HG02571 (cell line): ENCODE results near the gene B3GAT1.

Source experiments
- ATAC-seq: cut with Tn5 transposase; IDR thresholded peaks from one replicate; pipeline ENCODE4 v1.9.1; 2021; ENCODE audit warnings: mild to moderate bottlenecking, moderate library complexity; ENCODE audit not compliant: unreplicated experiment

B3GAT1 gene

DNA sequence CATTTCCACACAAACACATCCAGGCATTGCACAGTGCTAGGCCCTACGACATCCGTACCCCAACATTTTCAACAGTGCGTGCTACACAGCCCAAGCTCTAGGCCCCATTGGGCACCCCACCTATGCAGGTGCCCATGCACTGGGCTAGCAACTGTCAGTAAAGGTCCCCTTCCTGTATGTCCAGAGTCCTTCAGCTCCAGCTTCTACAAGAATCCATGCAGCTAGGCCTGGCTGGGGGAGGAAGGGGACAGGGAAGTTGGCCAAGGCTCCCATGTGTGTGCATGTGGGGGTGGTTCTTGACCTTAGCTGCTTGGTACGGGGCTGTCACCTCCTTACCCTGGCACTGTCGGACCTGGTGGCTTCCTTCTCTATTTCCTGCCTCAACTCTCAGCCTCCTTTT is 1.3 kb downstream of the B3GAT1 start:
- ATAC-seq: no peak

DNA sequence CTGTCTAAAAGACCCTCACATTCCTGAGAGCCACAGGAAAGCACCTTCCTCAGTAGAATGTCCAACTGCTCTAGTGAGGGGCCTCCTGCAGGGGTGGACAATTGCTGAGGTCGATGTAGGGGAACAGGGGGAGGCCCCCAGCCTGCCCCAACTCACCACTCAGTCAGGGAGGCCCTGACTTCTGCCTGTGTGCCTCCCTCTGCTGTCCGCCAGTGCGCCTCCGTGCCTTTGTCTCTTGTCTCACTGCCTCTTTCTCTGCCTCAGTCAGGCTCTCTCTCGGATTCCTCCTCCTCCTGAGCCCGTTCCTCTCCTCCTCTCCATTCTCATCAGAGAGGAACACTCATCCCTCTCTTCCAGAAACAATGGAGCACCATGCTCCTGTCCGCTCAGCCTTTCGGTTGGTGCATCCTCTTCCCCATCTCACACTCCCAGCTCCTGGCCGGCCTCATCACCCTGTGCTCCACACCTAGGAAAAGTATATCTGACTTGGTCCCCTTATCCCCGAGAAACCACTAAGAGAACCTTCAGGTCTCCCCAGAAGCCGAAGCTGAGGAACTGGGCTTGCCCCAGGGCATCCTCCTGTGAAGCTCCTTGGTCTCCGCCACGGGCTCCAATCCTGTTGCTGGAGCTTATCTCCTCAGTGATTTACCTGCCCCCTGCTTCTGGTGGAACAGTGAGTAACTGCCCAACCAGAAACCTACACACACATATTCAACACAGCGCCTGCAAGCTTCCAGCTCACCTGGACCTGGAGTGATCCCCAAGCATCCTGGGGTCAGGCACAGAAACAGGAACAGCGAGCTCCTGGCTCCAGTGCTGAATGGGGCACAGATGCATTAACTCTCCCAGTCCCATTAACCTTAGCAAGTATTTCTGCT is 2.3 kb downstream of the B3GAT1 start:
- no peak for ATAC-seq

DNA sequence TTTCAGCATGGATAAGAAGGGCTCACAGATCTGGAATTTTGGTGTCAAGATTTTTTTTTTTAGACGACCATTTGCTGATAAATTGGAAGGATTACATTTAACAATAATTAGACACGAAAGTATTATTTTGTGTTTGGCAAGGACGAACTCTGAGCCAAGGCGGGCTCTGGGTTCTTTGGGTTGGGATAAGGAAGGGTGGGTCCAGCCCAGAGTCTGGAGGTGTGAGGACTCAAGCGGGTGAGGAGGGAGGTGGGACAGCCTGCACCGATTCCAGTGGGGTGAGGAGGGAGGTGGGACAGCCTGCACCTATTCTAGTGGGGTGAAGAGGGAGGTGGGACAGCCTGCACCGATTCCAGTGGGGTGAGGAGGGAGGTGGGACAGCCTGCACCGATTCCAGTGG is 4.1 kb downstream of the B3GAT1 start:
- ATAC-seq: no peak

DNA sequence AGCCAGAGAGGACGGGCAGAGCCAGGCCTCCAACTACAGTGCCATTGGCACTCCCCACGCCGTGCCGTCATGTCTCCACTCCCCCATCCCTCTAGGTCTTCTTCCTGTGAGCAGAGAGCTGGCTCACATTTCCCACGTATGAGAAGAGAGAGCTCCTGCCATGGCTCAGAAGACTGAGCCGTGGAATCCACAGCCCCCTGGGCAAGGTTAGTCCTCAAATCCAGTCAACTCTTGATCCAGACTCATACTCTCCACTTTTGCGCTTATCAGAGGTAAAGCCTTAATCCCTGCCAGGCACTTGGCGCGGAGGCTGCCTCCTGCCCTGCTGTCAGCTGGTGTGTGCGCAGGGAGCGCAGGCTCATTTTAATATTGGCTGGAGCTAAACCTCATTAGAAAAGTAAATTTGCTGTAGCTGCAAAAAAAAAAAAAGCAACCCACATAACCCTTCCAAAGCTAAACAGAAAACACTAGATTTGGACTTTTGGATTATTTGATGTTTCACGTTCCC is 4.7 kb downstream of the B3GAT1 start:
- no peak for ATAC-seq

GRCh38 chr11:134406264-134407185 is 5.5 kb downstream of the B3GAT1 start:
- ATAC-seq: no peak

DNA sequence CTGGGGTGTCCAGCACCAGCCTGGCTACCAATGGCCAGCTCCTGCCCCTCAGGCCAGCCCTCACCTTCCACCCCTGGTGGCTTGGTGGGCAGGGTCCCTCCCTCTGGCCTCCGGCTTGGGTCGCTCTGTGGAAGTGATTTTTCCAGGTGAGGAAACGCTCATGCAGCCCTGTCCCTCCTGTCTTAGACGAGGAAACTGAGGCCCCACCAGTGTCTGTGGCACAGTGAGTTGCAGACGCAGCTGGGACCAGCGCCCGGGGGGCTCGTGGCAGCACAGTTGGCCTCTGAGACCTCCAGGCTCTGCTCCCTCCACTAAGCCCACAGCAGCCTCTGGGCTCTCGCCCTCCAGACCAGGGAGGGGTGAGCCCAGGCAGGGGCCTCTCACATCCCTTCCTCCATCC is 6.2 kb downstream of the B3GAT1 start:
- no peak for ATAC-seq

DNA sequence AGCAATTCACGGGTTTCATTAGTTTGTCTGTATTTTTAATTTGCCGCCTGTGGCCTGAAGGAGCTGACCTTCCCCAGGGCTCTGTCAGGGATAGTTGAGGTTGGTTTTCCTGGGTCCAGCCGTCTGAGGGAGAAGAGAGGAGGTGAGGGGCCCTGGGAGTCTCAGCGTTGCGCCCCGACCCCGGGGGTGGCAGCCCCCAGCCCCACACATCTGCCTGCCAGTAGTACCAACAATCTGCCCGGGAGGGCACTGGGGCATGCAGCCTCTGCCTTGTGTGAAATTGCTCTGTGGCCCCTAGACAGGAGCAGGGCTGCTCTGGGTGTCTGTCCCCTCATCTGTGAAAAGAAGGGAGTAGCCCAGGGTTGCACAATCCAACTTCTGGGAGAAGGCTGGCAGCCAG is 6.6 kb downstream of the B3GAT1 start:
- ATAC-seq: no peak

DNA sequence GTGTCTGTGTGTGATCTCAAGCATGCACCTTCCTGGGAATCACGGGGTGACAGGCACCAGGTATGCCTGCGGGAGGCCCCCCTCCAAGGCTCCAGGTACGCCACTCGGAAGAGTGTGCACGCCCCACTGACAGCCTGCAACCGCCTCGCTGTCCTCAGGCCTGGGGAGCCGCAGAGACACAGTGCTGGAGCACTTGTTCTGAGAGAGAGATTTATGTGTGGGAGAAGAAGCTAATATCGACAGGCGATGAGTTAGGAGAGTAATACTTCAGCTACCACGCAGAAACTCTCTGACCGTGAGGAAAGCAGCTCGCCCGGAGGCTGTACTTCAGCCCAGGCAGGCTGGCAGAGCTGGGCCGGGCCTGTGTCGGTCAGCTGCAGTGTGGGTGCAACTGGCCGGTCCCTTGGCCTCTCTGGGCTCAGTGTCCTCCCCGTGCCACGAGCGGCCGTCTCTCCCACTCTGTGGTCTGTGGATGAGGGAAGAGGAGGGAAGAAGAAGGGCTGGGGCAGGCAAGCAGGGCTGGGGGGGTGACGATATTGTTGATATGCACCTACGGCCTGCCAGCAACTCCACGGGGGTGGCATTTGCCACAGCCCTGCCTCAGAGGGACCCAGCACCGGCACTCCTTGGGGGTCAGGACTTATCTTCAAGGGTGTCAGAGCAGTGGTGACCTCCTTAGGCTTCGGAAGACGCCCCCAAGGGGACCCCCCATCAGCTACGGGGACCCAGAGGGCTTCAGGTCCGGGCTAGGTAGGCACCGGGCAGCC is 7.3 kb downstream of the B3GAT1 start:
- no peak for ATAC-seq

DNA sequence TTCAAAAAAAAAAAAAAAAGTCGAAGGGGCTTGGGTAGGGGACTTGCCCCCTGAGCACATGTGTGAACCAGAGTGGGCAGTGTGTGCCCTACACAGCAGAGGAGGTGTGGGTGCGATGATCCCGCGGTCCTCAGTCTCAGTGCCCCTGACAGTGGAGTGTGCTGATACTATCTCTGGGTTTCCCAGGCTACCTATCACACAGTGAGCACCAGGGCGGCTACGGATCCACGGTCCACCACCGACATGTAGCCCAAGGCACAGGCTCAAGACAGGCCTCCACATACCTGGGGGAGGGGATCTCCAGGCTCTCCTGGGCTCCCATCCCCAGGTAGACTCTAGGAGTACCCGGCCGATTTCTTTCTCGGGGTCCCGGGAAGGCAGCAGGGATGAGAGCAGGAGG is 9.1 kb downstream of the B3GAT1 start:
- ATAC-seq: no peak

GRCh38 chr11:134401825-134402809 is 9.9 kb downstream of the B3GAT1 start:
- ATAC-seq: no peak

DNA sequence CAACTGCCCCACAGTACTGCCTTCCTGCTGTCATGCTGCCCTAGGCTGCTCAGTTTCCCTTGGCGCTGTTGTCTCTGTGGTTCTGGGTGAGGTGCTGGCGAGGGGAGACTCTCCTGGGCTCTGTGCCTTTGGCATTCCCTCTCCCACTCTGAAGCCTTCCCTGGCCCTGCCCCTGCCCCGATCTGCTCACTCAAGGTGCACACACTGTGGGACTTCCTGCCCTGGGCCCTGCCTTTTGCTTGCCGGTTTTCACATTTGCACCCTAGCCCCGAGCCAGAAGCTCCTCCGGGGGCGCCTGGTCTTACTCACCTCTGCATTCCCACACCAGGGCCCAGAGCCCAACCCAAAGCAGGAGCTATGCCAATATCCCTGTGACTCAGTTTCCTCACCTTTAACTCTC is 12.0 kb downstream of the B3GAT1 start:
- no peak for ATAC-seq

DNA sequence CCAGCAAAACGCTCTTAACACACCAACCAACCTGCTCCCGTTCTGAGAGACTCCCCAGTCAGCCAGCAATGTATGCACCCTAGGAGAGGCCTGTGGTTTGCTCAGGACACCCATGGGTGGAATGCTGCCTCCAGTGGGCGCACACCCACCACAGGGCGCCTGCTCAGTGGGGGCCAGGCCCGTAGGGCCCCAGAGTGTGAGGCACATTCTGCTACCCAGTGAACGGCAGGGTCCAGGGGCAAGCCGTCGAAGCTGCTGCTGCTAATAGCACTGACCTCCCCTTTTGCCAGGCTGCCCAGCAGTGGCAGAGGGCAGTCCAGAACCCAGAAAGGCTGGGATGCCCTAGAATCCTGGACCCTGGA is 12.8 kb downstream of the B3GAT1 start:
- no peak for ATAC-seq

- no peak for ATAC-seq
Measured at GRCh38 chr11:134398644-134399292, 13.3 kb downstream of the B3GAT1 start.

DNA sequence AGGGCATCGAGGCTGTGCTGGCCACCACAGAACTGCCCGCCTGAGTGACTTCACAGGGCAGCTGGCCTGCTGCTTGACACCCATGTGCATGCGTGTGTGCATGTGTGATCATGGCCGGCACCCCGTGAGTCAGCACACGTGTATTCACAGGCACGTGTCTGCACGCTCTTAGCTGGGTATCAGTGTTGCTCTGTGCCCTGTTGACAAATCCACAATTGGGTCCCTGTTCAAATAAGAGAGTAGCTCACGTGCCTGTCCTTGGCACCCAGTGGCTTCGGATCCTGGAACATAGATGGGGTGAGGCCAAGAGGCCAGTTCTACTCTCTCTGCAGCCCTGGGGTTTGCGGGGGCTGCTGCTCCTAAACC is 14.0 kb downstream of the B3GAT1 start:
- ATAC-seq: no peak

- ATAC-seq: no peak
Measured at GRCh38 chr11:134397304-134398078, 14.6 kb downstream of the B3GAT1 start.

DNA sequence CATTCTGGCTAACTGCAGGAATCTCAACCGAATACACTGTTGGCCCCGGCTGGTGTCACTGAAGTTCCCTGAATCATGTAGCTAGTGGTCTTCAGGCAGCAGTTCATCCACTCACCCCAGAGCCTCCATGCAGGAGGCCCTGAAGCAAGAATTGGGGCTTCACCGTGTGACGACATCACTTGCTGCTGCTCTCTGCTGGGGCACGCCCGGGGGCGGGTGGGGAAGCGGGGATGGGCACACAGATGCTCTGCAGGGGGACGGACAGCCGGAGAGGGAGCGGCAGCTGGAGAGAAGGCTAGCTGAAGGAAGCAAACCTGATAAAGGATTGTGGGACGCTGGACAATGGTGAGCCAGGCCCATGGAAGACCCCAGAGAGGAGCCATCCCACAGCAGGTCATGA is 17.0 kb downstream of the B3GAT1 start:
- ATAC-seq: no peak

- ATAC-seq: no peak
Measured at GRCh38 chr11:134394311-134394710, 17.7 kb downstream of the B3GAT1 start.

DNA sequence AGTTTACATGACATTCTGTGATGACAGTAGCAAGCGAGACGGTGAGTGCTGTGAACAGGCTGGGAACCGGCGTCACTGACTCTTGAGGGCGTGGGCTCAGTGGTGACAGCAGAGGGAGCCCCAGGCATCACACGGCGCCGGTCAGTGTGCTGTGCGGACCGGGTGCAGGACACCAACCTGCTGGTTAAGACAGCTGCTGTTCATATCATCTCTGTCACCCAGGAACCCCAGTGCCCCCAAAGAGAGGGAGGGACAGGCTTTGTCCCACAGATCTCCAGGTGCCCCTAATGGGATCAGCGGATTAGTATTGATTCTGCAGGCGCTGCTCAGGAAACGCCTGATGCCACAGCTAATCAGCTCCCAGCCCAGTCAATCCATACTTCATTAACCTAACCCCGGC is 18.4 kb downstream of the B3GAT1 start:
- ATAC-seq: no peak
